Frontal cortex (tissue), 4 donors: ENCODE measurements around the gene CRYGN. TPM values are rescaled to one million over a fixed set of nuclear protein-coding genes. Genes with fewer than 3 reads are reported as not detected.
A peak's percentile ranks its signal among the peaks of the same experiment; 100 is the strongest.

Experiments used
- DNase-seq, 2 donors: peaks; one replicate each; pipeline ENCODE4 v3.0.0; 2012; ENCODE audit warnings: low spot score in 2 of 2
- FAIRE-seq: peaks from 2 replicates; lab custom pipeline; 2012; peaks lifted over from hg19 to GRCh38; lab: Jason Lieb, UNC
- total RNA-seq: library from RNA; depleted of rRNA; stranded (reverse); fragments of >200 nt; gene quantifications from one replicate; pipeline ENCODE4 v1.2.3, GENCODE V29; 2014
- donor health status: control.
- donor health status: control.
- donor health status: control.

CRYGN gene
- total RNA-seq, 1 donor from 2014 or later = under 0.01 TPM

DNA sequence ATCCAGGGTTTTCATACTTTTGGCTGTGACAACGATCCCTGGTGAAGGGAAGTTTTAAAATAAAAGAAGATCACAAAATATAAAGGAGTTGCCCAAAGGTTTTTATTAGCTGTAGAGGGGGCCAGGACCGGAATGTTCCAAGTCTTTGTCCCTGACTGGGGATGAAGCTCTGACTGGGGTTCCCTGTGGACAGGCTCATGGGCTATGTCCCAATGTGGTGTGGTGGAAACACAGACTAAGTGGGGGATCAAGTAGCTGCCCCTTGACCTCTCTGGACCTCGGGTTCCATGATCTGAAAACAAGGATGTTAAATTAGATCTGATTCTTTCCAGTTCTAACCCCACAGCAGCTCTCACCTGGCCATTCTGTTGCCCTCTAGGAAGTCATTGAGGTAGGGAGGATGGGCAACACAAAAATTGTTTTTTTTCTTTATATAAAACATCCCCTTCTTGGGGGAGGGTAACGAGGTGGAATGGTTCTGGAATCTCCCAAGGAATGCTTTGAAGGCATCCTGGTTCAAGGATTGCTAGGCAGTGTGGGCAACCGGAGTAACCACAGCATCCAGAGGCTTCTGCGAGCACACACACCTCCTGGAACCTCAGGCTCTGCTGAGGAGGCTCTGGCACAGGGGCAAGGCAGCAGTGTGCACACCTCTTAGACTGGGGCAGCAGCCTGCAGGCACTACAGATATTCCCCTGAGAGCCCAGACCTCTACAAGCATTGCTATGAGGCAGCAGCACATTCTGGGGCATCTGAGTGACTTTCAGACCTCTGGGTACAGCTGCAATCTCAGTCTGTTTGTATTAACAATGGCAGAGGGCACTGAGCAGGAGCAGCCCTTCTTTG is 21.4 kb upstream of the CRYGN start:
- no peak for FAIRE-seq

DNA sequence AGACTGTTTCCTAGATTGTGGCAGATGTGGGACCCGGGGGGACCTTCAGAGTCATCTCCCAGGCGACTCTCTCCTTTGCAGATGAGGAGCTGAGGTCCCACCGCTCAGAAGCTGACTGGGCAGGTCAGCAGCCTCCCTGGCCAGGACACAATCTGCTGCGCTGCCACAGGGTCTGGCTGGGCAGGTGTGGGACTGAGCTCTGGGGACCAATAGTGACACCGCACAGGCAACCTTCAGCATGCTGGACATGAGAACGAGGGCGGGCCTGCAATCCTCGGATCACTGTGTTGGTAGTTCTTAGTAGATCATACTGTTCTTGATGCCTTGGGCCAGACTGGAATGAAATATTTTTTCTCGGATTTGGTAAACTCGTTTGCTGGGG is 20.5 kb upstream of the CRYGN start:
- no peak for FAIRE-seq
- no peak for DNase-seq

More for the DNA sequence above, 21.4 kb upstream of the CRYGN start:
- no peak for DNase-seq

DNA sequence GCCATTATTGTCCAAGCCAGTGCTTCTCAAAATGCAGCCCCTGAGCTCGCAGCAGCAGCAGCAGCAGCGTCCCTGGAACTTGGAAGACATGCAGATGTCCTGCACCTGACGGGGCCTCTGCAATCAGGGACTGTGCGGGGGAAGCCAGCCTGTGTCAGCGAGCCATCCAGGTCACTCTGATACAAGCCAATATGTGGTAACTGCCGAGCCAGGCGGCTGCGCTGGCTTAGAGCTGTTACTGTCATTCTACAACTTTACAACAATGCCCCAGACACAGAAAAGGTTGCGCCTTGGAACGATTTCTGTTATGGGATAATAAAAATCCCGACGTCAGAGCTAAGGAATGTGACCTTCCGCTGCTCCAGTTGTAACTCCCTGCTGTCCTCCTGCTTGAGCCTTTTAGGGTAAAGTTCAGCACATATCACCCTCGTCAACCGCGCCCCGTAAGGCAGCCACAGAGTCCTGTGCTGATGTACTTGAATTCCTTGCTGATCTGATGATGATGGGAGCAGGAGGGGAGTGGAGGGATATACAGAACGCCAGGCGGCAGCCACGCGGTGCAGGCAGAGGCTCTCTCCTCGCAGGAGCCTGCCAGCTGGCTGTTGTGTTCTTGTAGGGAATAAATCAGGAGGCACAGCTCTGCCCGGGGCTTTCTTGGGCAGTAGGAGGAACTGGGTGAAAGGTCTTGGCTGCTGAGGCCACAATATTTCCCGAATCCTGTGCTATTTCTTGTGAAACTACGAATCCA is 20.0 kb upstream of the CRYGN start:
- no peak for FAIRE-seq
- peak in 1 of 2 donors; percentile 71 for DNase-seq

- FAIRE-seq = no peak
- DNase-seq = no peak
Measured at GRCh38 chr7:151457534-151457933, 17.6 kb upstream of the CRYGN start.

DNA sequence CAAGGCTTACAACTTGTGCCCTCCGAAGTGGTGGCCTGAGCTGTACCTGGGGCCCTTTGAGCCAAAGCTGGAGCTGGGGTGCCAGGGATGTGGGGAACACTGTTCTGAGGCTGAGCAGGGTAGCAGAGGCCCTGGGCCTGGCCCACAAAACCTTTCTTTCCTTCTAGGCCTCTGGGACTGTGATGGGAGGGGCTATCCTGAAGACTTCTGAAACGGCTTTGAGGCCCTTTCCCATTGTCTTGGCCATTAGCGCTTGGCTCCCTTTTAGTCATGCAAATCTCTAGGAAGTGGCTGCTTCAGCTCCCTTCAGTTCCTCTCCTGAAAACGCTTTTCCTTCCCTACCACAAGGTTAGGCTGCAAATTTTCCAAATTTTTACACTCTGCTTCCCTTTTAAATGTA is 16.8 kb upstream of the CRYGN start:
- no peak for DNase-seq

GRCh38 chr7:151456276-151456675 is 16.3 kb upstream of the CRYGN start:
- DNase-seq (no peak), FAIRE-seq (no peak)

More for the DNA sequence above, 16.8 kb upstream of the CRYGN start:
- no peak for FAIRE-seq

DNA sequence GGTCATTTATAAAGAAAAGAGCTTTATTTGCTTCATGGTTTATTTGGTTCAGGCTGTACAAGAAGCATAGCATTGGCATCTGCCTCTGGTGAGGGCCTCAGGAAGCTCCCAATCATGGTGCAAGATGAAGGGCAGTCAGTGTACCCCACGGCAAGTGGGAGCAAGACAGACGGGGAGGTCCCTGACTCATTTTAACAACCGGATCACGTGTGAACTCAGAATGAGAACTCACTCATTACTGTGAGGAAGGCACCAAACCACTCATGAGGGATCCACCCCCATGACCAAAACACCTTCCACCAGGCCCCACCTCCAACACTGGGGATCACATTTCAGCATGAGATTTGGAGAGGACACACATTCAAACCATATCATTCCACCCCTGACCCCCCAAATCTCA is 15.7 kb upstream of the CRYGN start:
- FAIRE-seq = no peak

DNA sequence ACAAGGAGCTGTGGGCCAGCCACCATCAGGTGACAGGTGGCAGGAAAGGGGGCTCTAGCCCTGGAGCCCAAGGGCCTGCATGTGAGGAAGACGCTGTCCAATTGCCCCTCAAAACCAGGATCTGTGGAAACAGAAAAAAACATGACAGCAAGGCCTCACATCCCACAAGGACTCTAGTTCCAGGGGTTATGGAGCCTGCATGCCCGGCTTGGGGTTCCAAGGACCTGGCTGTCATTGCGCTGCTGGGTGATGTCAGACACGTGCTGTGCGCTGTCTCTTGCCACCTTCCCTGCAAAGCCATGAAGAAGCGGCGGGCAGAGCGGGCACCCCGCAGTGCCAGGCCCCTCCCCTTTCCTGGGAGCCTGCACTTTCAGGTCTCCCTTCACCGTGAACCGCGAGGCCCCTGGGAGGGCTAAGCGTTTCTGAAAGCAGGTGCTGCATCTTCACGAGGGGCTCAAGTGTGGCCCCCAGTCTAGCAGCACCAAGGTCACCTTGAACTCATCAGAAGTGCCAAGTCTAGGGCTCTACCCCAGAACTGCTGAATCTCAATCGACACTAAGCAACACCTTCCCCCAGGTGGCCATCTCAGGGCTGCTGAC is 15.1 kb upstream of the CRYGN start:
- FAIRE-seq = no peak
- DNase-seq = no peak

More for the DNA sequence above, 15.7 kb upstream of the CRYGN start:
- DNase-seq = no peak

- no peak for DNase-seq
- no peak for FAIRE-seq
Measured at GRCh38 chr7:151454305-151454704, 14.4 kb upstream of the CRYGN start.

- FAIRE-seq = no peak
Measured at GRCh38 chr7:151453326-151453791, 13.4 kb upstream of the CRYGN start.

GRCh38 chr7:151452680-151453325 is 12.9 kb upstream of the CRYGN start:
- FAIRE-seq = no peak
- DNase-seq = no peak

More at GRCh38 chr7:151453326-151453791, 13.4 kb upstream of the CRYGN start:
- no peak for DNase-seq

GRCh38 chr7:151451626-151452571 is 12.0 kb upstream of the CRYGN start:
- no peak for FAIRE-seq
- no peak for DNase-seq

DNA sequence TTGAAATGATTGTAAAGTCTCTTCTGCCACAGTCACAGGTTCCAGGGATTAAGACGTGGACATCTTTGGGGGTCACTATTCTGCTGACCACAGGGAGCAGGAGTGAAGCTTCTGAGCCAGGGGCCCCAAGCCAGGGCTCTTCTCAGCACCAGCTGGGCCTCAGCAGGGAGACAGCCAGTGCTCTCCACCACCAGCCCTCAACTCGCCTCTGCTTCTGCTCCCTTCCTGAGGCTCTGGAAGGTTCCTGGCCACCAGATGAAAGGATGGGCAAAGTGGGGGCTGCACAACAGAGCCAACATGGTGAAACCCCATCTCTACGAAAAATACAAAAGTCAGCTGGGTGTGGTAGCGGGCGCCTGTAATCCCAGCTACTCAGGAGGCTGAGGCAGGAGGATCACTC is 11.2 kb upstream of the CRYGN start:
- FAIRE-seq (no peak), DNase-seq (no peak)

GRCh38 chr7:151449990-151450389 is 10.0 kb upstream of the CRYGN start:
- FAIRE-seq (no peak), DNase-seq (no peak)

- peak; percentile 79 to 83 for DNase-seq
- no peak for FAIRE-seq
Measured at GRCh38 chr7:151448261-151449252, 8.6 kb upstream of the CRYGN start.

GRCh38 chr7:151447901-151448260 is 7.9 kb upstream of the CRYGN start:
- FAIRE-seq (no peak), DNase-seq (no peak)

- no peak for DNase-seq
Measured at GRCh38 chr7:151447312-151447711, 7.4 kb upstream of the CRYGN start.

DNA sequence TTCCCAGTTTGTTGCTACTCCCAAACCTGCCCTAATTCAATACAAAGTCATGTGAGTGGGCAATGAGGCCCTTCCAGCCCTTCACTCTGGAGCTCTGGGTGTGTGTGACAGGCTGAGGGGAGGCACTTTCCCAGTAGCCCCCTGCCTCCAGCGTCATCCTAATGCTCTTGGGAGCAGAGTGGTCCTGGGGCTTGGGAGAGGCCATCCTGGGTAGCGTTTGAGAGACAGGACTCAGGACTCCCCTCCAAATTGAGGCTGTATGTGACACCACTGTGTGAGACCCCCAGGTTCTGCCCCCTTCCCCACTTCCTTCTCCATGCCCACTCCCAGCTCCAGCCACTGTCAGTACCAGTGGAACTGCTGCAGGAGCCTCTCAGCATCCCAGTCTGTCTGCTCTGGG is 6.5 kb upstream of the CRYGN start:
- no peak for FAIRE-seq

More at GRCh38 chr7:151447312-151447711, 7.4 kb upstream of the CRYGN start:
- FAIRE-seq = no peak

More for the DNA sequence above, 6.5 kb upstream of the CRYGN start:
- no peak for DNase-seq
